ENCODE measurements around the gene SDCBP2.
A peak's percentile ranks its signal among the peaks of the same experiment; 100 is the strongest.

SDCBP2 gene

DNA sequence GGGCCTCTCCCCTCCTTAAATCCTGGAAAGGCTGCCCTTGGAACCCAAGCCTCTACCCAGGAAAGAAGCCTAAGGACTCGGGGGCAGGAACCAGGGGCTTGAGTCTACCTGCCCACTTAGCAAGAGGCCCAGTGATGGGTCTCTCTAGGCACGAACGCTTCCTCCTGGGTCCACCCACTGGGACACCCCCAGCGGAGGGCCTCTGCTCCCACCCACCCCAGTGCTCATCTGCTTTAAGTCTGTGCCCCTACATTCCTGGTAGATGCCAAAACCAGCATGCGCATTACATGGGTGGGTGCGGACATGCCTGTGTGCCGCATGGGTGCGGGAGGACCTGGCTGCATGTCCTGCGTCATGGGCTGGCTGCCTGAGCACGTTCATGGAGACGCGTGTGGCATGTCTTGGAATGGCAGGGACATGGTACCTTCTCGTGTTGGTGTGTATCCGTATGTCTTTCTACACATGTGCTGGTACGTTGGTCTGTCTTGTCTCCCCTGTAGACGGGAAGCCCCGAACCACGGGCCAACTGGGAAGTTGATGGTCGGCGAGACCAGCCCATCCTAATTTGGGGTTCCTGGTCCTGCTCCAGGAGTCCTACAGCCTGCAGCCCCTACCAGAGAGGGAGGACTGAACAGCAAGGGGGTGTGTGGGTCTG, 33.5 kb downstream of the SDCBP2 start:
- DNase-seq (ENCODE audit: low spot score), result no peak

DNA sequence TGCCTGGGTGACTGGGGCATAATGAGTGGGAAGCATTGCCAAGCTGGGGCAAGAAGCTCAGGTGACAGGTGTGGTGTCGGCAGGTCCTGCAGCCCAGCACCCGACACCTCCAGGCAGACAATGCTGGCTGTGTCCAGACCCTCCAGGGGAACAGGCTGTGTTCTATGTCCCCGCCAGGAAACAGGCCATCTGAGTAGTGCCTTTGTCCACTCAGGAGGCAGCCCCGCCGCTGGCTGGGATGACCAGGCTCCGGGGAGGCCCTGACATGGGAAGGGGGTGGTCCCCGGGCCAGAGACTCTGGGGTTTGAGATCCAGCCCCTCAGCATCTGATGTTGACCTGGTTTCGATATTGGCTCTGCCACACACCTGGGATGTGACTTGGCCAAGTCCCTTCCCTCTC, 34.4 kb downstream of the SDCBP2 start:
- no peak for DNase-seq (ENCODE audit: low spot score)

DNA sequence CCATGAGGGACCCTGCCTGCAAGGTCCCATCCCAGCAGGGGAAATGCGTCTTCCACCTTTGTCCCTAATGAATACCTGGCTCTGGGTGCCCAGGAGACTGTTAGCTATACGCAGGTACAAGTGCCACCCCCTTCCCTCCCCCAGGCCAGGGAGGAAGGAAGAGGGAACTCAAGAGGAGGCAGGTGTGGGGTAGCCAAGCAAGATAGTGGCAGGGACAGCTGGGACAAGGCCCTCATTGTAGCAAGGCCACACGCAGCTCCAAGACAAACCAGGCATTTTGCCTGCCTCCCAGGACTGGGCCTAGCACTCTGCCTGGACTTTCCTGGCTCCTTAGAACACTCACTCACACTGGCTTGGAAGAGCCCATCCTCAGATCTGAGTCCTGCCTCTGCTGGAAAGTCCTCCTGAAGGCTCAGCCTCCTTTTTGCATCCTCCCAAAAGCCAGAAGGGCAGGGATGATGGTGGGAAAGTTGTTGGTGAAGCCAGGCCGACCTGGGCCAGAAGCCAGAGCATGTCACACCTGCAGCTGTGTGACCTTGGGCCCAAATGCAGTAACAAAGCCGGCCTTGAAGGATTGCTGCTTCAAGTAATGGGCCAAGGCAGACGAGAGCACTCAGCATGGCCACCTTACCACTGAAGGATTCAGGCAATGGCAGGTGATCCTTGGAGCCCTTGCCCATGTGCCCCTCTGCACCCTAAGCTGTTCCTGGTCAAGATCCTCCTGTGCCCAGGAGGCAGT, 35.1 kb downstream of the SDCBP2 start:
- no peak for DNase-seq (ENCODE audit: low spot score)

DNA sequence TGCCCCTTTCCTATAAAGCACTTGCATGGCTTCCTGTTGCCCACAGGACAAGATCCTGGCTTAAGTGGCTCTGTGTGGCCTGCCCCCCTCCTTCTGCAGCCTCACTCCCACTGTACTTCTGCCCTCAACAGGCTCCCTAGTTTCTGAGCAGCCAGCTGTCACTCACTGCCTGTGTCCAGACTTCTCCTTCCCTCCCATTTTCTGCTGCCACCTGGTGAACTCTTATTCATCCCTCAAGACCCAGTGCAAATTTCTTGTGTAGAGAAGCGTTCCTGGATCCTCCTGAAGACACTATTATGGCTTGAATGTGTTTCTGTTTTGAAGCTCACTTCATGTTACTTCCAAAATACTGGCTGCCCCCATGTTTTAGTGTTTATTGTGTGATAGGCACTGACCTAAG, 36.3 kb downstream of the SDCBP2 start:
- no peak for DNase-seq (ENCODE audit: low spot score)

DNA sequence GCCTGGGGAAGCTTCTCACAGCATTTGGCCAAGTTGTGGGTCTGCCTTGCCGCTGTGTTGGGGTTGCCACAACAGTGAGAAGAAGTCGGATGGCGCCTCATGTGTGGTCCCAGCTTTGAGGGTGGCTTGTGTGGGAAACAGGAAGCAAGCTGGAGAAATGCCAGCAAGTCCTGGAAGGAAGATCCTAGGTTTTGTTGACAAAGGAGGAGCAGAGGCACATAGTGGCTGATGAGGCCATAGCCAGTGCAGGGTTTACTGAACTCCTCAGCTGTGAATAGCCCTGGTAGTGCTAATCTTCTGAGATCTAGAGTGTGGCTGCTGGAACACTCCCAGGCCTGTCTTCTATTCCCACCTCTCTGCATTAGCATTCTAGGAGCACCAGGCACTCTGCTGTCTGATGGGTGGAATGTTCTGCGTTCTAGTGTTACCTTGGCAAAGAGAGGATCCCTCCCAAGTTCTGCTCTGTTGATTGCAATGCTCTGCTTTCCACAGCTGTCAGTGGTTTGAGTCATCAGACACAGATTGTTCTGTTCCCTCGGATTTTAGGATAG, 37.7 kb downstream of the SDCBP2 start:
- DNase-seq (ENCODE audit: low spot score), result peak; percentile 9

DNA sequence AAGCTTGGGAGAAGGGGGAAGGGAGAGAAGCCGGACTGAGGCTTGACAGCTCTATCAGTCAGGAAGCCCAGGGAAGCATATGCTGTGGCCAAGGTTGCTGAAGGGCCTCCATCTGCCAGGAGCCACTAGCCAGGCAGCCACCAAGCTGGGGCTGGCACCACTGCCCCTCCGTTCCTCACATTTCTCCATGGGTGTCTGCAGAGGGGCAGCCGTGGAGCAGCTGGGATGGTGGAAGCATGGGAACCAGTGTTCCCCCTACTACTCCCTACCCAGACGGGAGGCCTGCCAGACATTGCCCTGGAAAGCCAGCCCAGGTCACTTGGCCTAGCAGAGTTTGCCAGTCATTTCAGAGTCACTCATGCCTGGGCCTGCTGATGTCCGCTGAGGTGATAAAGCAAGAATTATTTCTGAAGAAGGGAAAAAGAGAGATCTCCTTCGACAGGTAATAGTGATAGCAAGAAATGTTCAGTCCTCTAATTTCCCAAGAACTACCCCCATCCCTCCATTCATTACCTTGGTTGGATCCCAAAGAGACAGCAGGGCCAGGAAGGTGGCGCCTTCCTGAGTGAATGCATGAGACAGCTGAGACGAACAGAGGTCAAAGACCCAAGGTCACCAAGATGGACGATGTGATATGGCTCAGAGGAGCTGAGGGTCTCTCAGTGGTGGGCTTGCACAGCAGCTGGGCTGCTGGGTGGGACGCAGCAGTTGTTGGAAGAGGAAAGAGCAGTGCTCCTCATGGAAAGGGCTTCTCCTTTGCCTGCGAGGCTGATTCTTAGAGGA, 41.0 kb downstream of the SDCBP2 start:
- DNase-seq (ENCODE audit: low spot score), result no peak

DNA sequence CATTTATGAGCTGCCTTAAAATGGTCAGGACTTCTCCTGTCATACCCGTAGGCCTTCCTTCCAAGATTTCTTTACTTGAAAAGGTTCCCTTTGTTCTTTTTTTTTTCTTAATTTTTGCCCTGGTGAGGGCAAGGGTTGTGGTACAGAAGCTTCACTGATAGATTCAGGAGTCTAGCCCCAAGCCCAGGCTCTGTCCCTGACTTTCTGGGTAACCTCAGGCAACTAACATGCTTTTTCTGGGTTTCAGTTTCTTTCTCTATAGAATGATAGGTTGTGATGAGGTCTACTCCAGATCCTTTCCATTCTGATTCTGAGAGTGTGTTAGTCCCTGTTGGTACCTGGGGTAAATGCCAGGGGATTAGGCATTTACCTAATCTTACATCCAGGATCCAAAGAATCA, 41.6 kb downstream of the SDCBP2 start:
- no peak for DNase-seq (ENCODE audit: low spot score)

DNA sequence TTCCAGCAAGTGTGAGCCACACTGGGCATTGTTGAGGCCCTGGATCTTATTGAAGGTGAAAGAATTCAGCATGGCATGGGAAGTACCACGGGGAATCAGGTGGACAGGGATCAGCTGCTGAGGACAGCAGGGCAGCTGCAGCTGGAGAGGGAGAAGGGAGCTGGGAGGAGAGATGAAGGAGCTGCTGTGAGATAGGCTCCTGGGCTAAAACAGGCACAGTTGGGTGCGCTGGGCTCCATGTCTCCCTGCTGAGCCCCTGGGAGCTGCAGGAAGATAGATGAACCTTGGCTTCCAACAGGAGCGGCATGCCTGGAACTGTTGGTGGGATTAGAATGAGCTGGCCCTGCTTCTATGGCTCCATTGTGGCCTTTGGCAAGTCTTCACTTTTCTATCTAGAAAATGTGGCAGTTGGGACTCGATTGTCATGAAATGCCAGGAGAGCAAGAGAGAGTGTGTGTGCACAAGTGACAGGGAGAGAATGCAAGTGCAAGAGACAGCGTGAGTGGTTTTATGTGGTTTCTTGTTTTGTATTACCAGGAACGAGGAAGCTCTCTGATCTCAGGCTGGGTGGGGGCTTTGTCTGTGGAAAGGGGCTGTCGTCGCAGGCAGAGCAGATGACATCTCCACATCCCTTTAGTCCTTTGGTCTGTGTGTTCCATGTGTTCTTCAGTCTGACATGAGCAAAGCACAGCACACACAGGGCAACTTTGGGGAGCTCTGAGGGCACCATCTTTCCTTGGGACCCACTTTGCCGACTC, 42.5 kb downstream of the SDCBP2 start:
- DNase-seq (ENCODE audit: low spot score), result no peak

DNA sequence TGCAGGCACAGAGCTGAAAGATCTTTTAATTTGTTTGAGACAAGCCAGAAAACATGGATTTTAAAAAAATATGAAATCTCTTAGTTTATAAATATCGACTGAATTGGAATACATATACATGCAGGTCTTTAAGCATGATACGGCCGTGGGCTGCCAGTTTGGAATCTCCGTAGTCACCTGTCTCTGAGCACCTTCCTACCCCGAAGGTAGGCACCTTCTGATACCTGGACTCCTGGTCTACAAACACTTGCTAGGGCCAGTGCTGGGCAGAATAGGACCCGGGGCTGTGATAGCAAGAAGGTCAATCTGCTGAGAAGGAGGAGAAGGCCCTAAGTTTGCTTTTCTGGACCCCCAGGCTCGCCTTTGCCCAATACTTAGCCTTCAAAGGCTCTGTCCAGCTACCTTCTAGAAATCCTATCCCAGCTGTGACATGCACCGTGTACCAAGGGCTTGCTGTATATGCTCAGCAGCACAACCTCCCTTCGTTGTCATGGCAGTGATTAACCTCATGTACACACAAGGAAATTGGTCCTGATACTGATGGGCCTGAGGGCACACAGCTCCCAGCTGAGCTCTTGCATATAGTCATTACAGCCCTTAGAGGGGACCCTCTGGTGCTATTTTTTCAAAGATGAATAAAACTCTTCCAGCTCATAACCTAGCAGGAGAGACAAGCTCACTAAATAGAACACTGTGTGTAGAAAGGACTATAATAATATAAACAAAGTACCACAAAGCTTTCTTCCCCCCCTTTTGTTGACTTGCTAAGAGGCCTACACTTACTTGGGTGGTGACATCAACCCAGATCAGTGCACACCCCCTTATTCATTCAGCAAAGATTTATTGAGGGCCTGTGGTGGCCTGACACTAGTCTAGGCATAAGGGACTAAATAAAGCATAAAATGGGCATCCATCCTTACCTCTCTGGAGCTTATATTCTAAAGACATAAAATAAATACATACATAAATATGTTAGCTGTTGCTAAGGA, 45.1 kb downstream of the SDCBP2 start:
- DNase-seq (ENCODE audit: low spot score), result no peak

DNA sequence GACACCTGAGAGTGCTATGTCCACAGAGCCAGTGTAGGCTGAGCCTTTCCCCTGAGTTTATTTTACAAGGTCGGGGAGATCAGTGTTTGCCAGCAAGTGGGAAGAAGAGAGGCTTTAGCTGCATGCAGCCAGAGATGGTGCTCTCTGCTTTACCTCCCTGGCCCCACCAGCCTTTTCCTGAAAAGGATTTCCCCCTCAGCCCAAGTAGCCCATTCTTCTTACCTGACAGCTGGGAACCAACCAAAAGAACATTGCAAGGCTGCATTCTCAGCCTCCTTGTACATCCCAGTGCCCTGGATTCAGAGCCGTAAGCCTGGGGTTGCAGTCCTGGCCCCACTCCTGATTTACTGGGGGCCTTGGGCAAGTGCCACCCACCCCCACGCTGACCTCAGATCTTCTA, 46.0 kb downstream of the SDCBP2 start:
- DNase-seq (ENCODE audit: low spot score), result no peak

DNA sequence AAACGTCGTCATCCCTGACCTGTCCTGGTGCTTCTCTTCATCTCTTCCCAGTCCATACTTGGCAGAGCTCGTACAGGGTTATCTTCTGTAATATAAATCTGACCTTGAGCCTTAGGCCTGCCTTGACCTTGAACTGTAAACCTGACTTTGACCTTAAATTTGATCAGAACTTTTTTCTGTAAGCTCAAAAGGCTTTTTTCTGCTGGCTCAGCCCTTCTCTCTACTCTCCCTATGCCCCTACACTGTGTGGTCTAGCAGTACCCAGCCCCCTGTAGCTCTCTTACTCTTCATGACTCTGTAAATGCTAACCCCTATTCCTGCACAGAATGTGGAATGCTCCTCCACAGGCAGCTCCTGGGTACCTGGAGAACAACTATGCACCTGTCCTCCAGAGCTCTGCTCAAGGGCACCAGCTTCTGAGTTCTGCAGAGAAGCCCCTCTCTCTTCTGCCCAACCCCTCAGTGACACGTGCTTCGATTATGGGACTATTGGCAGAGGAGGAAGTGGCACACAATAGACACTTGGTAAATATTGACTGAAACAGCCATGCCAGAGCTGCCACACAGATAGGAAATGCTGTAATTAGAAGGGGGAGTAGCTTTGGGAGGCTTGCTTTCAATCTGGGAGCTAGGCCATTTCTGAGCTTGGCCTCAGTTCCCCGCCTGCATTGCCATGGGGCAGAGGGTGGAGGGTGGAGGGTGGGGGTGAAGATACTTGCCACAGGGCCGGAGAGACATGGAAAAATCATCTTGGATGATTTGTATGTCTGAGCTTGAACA, 47.5 kb downstream of the SDCBP2 start:
- DNase-seq (ENCODE audit: low spot score), result no peak

DNA sequence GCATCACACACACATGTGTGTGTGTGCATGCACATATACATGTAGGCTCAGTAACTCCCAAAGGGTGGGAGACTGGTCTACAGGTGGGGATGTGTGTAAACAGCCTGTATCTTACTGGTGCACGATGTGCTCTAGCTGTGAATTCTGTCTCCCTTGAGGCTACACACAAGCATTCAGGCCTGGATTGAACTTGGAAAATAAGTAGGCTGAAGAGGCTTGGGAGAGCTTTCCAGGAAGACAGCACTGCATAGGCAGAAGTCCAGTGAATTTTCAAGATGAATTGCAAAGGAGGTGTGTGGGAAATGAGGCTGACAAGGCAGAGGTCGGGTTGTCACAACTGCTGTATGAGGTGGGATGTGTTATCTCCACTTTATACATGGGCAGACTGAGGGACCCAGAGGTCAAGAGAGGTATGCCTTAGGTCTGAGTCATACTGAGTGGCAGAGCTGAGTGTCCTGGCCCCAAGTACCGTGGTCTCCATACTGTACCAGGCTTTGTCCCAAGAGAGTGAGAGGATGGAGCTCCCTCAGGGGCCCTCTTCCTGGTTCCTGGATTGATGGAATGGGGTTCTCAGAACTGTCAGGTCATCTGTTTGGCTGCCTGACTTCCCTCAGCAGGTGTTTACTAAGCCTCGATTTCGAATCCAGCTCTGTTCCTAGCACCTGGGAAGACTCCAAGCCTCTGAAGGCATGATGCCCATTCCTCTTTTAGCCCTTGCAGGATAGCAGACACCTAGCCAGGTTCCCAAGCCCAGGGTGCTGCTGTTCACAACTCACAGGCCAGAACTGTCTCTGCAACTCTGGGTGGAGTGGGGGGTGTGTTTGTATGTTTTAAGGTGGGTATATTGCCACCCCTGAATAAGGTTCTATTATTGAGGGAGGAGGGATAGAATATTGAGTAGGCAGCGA, 48.5 kb downstream of the SDCBP2 start:
- no peak for DNase-seq (ENCODE audit: low spot score)

DNA sequence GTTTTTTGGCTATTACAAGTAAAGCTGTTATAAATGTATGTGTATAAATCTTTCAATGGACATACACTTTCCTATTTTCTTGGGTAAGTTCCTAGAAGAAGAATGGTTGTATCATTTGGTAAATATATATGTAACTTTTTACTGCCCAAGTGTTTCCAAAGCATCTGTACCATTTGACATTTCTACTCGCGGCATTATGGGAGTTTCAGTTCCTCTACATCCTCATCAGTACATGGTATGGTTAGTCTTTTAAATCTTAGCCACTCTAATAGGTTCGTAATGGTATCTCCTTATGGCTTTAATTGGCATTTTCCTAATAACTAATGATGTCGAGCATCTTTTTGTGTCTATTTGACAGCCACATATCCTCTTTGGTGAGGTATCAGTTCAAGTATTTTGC, 49.9 kb downstream of the SDCBP2 start:
- no peak for DNase-seq (ENCODE audit: low spot score)

DNA sequence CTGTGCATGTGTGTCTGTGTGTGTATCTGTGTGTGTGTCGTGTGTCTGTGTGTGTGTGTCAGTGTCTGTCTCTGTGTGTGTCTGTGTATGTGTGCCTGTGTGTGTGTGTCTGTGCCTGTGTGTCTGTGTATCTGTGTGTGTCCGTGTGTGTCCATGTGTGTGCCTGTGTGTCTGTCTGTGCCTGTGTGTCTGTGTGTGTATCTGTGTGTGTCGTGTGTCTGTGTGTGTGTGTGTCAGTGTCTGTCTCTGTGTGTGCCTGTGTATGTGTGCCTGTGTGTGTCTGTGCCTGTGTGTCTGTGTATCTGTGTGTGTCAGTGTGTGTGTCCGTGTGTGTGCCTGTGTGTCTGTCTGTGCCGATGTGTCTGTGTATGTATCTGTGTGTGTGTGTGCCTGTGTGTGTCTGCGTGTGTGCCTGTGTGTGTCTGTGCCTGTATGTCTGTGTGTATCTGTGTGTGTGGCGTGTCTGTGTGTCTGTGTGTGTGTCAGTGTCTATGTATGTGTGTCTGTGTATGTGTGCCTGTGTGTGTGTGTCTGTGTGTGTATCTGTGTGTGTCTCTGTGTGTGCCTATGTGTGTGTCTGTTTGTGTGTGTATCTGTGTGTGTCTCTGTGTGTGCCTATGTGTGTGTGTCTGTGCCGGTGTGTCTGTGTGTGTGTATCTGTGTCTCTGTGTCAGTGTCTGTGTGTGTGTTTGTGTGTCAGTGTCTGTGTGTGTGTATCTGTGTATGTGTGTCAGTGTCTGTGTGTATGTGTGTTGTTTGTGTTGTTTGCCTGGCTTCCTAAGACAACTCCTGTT, 51.2 kb downstream of the SDCBP2 start:
- no peak for DNase-seq (ENCODE audit: low spot score)

DNA sequence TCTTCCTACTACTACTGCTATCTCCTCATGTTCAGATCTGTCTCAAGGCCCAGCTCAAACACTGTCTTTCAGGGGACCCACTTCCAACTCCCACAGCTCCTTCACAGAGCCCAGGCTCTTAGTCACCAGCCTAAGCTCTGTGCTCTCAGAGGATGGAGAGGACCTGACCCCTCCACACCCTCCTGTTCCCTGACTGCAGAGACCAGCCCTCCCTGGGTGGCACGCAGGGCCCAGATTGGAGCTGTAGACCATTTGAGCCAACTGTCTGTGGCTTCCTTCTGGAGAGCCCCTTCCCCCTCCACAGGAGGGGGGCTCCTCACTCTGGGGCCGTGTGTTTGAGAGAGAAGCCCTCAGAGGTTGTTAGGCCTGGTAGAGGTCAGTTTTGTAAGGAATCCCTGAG, 53.0 kb downstream of the SDCBP2 start:
- DNase-seq (ENCODE audit: low spot score), result no peak

DNA sequence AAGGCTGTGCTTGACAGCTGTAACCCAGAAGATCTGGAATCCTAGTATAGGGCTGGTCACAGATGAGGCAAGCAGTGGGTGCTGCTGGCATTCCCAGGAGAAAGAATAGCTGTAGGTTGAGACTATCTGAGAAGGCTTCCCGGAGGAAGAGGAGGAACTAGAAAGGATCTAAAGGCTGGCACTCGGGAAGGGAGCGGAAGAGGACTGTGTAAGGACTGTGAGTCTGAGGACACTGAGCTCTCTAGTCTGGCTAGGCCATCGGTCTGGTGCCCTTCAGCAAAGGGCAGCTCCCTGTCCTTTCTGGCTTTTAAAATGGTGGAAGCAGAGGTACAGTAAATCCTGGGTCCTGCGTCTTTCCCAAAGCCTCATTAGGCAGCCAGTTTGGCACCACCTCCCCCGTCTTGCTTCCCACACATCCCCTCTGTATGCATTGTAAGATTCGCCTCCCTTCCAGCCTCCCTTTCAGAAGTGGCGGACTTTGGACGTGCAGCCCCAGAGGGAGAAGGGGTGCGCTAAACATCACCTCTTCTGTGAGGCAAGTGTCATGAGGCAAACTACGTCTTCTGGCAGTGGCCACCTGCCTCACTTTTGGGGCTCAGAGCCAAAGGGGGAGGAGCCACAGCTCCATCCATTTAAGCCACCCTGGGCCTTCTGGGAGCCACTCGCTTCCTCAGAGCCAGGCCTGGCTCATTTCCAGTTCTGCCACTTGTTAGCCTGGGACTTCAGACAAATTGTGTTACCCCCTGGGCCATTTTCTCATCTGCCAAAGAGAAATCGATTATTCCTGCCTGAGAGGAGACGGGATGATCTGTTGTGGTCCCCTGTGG, 54.2 kb downstream of the SDCBP2 start:
- no peak for DNase-seq (ENCODE audit: low spot score)

DNA sequence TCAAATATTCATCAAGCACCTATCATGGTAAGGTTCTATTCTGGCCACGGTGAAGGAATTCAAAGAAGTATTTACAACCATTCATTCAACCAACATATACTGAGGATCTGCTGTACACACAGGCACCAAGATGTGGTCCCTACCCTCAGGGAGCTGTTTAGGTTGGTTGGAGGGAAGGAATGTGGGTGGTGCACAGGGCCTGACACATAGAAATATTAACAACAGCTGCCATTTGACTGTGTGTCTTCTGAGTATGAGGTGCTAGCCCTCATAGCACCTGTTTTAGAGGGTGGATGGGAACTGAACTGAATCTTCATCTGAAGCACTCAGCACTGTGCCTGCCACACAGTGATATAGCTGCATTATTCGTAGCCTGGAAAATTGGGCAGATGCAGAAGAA, 55.6 kb downstream of the SDCBP2 start:
- no peak for DNase-seq (ENCODE audit: low spot score)
